ENCODE data around the gene QARS1. TPM values are rescaled to one million over a fixed set of nuclear protein-coding genes. Genes with fewer than 3 reads are reported as not detected.
A peak's percentile ranks its signal among the peaks of the same experiment; 100 is the strongest.

QARS1 gene
- polyA plus RNA-seq, 1 donor, result 315 TPM

DNA sequence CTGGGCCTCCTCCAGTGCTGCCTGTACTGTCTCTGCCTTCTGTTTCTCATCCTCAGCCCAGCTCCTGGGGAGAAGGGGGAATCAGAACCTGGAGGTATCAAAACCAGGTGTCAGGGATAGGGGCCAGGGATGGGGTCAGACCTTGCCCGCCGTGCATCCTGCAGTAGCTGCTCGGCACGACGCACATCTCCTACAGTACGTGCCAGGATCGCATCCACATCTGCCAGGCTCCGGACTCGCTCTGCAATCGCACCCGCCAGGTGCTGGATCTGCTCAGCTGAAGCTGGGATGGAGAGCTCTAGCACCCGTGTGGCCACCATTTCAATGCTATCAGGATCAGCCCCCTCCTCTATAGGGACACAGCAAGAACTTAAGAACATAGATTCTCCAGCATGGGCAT, 17.5 kb upstream of the QARS1 start:
- DNase-seq, result no peak

DNA sequence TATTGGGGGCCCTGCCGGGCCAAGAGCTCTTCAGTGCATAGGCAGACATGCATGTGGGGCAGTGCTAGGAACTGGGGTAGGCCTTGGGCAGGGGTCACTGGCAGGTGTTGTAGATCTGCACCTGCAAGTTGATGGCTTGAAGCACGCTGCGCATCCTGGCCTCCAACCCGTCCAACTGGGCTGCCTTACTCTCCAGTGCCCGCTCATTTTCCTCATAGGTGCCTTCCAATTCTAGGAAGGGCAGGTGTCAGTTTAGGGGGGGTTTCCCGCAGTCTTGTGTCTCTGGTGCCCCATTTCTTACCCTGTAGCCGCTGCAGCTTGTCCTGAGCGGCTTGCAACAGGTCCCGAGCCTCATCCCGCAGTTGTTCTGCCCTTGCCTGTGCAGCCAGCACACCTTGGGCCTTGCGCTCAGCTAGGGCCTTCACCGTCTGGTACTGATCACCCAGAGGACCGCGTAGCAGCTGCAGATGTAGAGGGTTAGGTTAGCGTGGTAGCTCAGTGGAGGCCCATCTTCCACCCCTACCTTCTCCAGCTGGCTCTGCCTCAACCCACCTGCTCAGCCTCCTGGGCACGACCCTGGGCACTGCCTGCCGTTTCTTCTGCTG, 16.7 kb upstream of the QARS1 start:
- DNase-seq, result no peak

DNA sequence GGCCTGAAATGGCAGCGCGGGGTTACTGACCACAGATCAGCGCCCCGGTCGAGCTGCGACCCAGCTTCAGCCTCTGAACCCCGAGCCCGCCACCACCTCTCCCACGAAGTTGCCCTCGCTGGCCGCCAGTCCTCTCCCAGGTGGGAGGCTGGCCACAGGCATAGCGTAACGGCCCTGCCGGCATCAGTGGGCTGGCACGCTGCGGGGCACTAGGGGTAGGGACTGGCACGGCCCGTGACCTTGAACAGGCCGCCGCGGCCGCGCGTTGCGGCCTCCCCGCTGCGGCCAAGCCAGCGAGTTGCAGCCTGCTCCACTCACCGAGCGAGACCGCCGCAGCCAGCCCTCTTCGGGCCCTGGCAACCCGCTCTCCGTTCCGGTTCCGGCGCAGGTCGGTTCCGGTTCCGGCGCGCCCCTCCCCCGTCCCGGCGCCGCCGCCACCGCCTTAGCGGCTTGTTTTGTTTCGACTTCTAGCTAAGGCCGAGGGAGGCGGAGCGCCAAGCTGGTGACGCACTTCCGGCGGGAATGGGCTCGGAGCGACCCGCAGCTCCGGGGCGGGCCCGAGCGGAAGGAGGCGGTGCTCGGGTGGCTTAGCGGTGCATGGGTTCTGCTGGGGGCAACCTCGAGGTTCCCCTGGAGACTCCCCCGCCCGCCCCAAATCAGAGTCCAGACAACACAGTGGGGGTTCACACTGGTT, 16.0 kb upstream of the QARS1 start, which contains the start of gene USP19:
USP19 (minus strand) TSS at position 386 of the 694 bp plus-strand sequence. CDS start 1,678 bp downstream, outside the sequence.
- peak; percentile 92 for DNase-seq

DNA sequence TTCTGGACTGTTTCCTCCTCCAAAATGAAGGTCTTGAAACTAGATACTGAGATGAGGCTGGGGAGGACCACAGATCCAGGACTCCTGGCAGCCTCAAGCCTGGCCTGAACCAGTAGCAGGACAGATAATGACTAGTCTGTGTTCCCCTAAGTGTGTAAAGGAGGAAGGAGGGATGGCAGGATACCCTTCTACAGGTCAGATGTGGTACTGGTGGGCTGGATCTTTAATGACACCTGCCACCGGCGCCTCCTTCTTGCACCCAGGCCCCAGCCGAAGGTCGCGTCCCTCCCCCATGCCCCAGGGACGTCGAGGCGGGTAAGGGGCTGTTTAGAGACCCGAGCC, 15.5 kb upstream of the QARS1 start:
- no peak for DNase-seq

DNA sequence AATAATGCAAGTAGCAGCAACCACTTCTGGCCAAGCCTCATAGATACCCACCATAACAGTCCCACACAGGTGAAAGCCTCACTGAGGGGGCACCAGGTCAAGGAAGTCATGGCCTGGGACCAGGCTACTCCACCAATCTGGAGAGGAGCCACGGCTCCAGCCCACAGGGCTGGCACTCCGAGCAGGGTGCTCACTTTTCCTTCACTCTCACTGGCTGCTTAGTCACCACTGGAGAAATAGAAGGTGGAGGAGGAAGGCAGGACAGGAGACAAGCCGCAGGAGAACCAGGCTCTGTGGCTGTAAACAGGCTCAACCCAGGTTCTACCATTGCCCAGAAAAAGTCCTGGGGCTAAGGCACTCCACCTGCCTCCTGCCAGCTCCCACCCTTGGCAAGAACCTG, 14.9 kb upstream of the QARS1 start:
- DNase-seq, result no peak

DNA sequence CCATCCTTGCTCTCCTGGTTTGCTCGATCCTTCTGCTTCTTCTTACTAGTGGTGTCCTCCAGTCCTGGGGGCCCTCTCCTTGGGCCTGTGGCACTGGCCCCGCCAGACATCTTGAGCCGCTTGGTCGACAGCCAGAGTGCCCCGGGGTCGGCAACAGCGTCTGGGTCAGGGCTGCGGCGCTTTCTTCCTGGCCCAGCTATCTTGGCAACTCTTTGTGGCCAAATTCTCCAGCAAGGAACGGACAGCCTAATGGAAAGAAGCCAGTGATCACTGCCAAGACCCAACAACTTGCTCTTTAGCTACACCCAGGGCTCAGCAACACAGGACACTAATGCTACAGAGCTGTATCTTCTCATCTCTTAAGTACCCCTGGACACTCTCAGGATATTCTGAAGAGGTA, 14.5 kb upstream of the QARS1 start:
- no peak for DNase-seq

DNA sequence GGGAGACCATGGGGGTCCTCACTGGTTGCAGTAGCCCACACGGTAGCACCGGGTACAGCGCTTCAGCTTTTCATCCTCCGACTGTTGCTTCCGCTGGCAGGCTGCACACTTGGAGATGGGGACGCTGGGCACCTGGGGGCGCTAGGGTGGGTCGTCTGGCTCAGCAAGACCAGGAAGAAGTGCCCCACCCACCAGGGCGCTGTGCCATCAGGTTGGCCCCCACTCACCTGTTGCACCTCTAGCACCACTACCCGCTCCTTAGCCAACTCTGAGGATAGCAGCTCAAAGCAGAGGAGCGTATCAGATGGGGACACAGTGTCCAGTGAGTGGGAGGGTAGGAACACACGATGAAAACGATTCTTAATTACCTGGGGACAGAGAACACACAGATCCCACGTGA, 7.7 kb upstream of the QARS1 start:
- no peak for DNase-seq

DNA sequence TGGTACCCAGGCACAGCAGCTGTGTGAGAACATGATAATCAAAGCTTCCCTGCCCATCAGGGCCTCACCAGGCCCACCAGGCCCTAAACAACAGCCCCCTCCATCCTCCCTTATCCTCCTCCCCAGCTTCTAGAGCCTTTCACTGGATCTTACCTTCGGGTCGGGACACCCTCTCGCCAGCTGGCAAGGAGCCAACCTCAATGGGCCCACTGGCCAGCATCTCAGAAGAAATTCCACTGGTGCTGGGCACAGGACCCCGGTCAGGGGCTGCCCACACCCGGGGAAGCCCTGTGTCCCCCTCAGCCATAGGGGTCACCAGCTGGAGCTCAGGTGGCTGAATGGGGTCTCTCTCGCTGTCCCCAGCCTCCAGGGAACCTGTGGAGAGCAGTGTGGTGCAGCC, 6.8 kb upstream of the QARS1 start:
- DNase-seq, result no peak

DNA sequence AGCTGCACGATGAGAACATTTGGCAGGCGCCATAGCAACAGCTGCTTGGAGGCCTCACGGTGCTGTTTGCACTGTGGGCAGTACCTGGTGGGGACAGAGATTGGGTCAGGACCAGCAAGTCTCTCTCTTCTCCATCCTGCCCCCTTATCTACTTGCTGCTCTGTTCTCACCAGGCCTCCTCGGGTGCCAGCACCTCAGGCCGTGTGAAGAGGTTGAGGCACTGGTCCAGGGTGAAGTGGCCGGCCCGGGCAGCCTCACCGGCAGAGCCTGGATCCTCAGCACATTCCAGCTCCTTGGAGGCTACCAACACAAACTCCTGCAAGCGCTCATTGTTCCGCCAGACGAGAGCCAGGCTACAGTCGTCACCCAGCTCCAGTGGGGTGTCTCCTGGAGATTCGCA, 6.2 kb upstream of the QARS1 start:
- no peak for DNase-seq

DNA sequence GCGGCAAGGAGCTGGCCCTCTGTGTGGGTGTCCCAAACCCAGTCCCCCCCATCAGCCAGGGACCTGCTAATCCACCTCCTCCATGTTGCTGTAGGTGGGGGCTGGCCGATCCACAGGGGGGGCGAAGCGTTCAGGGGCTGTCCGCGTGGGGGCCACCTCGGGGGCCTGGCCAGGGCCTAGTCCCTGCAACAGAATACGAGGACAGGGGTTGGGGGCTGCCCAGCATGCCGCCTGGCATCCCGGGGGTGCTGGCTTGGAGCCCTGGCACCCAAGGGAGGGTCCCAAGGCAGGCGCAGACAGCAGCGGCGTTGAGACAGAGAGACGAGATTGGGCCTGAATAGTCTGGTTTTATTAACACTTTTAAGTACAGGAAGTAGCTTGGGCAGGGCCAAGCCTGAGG, 3.8 kb upstream of the QARS1 start:
- no peak for DNase-seq

DNA sequence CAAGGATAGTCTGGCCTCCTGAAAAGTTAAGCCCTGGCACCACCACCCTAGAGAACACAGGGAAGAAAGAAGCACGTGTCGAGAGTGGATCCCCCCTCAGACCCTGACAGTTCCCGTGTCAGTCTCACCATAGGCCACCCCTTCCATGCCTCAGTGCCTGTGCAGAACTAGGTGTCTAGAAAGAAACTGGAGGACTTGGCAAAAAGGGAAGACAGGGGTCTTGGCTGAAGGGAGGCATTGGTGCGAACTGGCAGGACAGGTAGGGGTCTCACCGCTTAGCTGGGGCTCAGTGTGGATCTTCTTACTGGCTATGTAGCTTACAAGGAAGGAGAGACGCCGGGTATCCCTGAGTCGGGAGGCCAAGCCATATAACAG, 518 bp downstream of the QARS1 start:
- DNase-seq, result no peak

DNA sequence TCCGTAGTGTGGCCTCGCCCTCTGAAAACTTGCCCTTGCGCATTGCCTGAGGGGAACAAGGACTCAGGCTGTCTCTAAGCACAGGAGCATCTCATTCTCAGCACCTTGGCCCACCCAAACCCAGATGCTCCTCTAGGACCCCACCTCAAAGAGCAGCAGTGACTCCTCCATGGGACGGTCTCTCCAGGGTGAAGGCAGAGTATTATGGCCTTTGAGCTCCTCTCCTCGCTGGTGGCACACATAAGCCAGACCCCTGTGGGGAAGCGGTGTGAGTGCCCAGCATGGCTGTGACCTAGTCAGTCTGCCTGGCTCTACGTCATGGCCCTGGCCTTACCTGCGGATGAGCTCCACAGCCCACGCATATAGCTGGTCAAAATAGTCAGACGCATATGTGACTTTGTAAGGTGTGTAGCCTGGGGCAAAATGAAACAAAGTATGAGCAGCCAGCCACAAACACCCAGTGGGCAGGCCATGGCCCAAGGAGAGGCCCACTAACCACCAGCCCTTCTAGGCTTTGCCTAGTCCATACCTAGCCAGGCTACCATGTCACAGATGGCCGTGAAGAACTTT, 4.4 kb downstream of the QARS1 start:
- no peak for DNase-seq

DNA sequence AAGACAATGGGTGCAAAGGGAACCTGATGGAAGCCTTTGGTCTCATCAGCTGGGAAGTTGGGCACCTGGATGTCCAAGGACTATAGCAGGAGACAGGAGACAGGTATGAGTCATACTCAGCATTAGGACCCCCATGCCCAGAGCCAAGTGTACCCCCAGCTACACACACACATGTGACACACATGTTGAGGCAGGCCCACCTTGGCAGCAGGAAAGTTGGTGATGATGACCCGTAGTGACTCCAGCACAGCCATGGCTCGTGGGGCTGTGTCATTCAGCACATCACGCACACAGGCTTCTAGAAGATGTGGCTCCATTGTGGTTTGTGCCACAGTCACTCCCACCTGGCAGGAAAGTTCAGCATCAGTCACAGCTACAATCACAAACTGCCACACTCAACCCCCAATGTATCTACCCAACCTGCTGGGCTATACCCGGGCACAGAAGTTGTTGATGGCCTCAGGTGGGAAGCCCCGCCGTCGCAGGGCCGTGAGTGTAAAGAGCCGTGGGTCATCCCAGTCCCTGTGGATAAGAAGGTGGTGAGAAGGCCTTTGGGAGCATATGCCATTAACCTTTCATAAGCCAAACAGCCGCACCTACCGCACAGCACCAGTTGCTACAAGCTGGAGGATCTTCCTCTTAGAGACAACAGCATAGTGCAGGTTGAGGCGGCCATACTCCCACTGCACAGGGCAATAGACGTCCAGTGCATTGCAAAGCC, 5.5 kb downstream of the QARS1 start:
- DNase-seq, result no peak

DNA sequence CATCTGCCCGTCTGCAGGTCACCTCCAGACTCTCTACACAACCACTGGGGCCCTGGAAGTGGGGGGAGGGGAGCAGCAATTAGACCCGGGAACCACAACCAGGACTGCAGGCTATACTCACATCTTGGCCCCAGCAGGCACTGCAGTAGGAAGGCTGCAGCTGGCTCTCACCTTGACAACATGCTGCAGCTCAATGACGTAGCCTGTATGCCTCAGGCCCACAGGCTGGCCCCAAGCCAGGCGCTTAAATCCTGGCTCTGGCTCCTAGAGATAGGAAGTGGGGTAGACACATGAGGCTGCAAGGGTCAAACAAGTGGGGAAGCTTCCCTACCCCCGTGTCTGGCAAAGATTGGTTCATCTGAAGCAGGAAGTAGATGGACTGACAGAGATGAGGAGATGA, 6.1 kb downstream of the QARS1 start:
- no peak for DNase-seq

DNA sequence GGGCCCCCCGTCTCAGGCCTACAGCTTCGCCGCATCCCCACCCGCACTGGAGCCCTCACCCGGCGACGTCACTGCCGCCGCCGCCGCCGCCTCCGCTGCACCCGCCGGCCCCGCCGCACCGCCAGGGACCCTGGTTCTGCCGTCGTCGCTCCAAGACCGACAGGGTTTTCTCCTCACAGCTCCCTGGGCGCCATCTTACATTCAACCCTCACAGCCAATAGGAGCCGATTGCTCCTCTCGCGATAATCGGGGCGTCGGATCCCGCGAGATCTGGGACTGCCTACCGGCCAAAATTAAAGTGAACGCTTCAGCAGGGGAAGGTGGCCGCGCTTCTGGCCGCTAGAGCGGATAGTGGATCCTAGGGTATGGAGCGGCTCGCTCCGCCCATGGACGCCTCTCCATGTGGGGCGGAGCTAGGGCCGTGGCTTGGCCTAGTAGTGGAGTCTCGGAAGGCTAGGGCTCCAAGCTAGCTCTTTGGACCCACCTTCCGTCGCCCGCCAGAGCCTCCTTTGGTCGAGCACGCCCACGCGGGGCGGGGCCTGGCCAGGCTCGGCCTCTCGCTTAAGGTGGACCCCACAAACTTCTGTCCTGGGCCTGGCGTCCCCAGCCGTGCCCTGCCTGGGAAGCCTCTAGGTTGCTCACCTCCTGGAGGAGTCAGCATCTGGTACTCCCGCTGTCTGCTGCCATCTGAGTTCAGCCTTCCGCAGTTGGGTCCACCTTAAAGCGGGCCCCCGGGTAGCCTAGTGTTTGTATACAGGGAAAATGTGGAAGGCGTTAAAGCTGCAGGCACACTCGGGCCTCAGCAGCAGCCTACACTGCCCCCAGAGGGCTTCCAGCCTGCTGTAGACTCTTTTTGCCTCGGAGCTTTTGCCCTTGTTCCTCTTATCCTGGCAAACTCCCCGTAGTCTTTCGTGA, 10.4 kb downstream of the QARS1 start, which contains the start of gene QRICH1:
QRICH1 (minus strand) TSS at position 219 of the 915 bp plus-strand sequence. CDS start 17,054 bp downstream, outside the sequence.
- DNase-seq, result peak; percentile 99

DNA sequence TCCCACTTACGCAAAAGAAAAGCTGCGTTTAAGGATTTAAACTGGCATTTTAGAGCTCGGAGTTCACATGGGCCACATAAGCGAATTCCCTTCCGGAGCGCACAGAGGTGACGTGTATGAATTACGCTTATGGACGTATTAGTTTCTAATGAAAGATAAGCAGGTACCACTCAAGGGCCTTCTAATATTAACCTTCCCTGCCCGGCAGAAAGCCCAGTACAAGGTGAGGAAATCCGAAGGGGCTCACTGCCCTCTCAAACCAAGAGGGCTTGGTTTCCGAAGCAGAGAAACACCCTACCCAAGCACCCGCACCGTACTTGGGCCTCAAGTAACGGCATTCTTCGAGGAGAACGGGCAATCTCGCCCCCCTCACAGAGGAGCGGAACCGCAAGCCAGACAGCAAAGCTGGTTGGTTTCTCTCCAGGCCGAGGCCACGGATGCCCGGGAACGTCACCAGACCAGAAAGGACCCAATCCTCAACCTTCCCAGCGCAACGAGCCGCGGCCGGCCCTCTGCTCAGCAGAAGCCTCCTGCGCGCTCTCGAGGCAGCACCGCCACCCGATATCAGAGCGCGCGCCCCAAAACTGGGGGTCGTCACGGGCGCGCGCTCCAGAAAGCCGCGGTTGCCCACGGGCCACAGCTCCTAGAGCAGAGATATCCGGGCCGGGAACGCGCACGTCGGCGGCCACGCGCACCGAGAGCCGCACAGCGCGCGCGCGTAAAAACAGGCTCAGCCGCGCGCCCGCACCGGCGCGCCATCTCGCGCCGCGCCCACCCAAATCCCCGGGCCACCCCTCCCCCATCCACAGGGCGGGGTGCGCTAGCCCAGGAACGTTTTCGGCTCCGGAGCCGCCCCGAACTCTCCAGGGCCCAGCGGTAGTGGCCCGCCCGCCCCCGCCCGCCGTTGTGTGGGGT, 11.4 kb downstream of the QARS1 start:
- DNase-seq, result peak; percentile 76

DNA sequence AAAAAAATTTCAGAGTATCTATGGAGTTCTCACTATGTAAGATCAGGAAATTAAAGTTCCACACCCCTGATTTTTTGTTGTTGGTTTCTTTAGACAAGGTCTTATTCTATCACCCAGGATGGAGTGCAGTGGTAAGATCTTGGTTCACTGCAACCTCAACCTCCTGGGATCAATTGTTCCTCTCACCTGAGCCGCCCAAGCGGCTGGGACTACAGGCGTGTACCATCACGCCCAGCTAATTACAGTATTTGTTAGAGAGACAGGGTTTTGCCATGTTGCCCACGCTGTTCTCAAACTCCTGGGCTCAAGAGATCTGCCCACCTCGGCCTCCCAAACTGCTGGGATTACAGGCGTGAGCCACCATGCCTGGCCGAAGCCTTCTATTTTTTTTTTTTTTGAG, 23.1 kb downstream of the QARS1 start:
- DNase-seq, result no peak

DNA sequence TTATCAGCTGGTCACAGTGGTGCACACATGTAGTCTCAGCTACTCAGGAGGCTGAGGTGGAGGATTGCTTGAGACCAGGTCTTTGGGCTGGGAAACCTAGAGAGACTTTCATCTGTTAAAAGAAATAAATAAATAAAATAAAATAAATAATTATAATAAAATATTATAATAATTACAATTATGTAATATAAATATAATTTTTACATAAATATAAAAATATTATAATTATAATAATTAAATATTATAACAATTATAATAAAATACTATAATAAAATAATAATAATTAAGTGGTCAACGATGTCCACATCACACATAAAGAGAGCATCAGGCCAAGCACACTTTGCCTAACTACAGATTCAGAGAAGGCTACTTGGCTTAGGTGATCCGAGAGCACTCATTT, 25.3 kb downstream of the QARS1 start:
- no peak for DNase-seq

DNA sequence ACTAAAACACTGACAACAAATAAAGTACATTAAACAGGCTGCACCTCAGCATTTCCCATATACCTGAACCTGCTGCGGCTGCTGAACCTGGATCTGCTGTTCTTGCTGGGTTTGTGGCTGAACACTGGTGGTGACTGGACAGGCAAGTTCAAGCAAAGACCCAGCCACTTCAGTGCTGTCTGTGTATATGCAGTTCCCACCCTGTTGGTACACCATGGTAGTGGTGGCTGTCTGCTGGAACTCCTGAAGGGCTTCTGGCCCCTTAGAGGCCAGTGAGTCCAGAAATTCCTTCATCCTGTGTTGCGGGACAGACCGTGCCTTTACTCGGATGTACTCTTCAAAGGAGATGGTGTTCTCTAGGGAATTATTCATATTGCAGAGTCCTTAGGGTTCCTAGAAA, 27.9 kb downstream of the QARS1 start:
- DNase-seq, result no peak

DNA sequence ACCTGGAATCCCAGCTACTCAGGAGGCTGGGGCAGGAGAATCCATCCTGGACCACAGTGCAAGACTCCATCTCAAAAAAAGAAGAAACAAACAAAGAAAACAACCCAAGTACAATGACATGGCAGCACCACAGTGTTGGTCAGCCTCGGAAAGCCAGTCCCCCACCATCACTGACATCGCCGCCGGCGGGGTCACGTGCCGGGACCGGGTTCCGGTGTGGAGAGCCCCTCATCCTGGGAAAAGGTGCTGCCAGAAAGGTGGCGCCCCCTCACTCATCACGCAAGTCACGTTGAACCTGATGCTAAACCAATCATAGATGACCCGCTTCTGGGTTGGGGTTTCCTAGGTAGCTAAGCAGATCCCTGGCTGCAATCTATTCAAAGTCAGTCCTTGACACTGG, 28.4 kb downstream of the QARS1 start:
- DNase-seq, result no peak

DNA sequence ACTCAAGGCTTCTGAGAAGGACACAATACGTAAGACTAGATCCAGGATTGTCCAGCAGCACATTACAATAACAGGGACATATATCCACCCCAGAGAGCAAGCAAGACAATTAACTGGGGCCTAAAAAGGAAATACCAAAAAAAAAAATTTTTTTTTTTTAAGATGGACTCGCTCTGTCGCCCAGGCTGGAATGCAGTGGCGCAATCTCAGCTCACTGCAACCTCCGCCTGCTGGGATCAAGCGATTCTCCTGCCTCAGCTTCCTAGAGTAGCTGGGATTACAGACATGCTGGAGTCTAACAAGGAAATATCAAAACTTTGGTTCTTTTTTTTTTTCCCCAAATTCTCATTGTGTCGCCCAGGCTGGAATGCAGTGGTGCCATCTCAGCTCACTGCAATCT, 46.5 kb downstream of the QARS1 start:
- DNase-seq, result no peak
